ENCODE measurements around the gene TRABD2B. TPM values are rescaled to one million over a fixed set of nuclear protein-coding genes. Genes with fewer than 3 reads are reported as not detected.
A peak's percentile ranks its signal among the peaks of the same experiment; 100 is the strongest.

TRABD2B gene
- total RNA-seq, 4 donors from 2014 or later, result 0.83 to 2.6 (median 1.9) TPM

- Histone ChIP-seq H3K4me1 (no peaks in the 10 kb centered on the region), H3K27ac (no peak overlapping the region), H3K27me3 (no peaks in the 10 kb centered on the region), H3K9me3 (no peaks in the 10 kb centered on the region), H3K4me3 (no peak overlapping the region), H3K36me3 (no peaks in the 10 kb centered on the region)
- TF ChIP-seq POLR2AphosphoS5 (IDR thresholded peaks at IDR 0.05) (no peak), EP300 (IDR thresholded peaks at IDR 0.05) (no peak), CTCF (IDR thresholded peaks at IDR 0.05) (no peak), POLR2A (IDR thresholded peaks at IDR 0.05) (no peak)
- DNase-seq (ENCODE audit: low spot score in 2 of 2), result peak in 1 of 2 donors; percentile 26
- WGBS, result 94% methylated on average over 9 of the region's 9 CpGs
Observed at GRCh38 chr1:48026701-48027532, 29.7 kb upstream of the TRABD2B start.

- Histone ChIP-seq H3K4me3 (no peak overlapping the region), H3K27me3 (no peaks in the 10 kb centered on the region), H3K9me3 (no peaks in the 10 kb centered on the region), H3K4me1 (no peaks in the 10 kb centered on the region), H3K36me3 (no peaks in the 10 kb centered on the region), H3K27ac (no peak overlapping the region)
- WGBS, result 67% methylated on average over 2 of the region's 2 CpGs
- peak in 1 of 2 donors; percentile 7 for DNase-seq (ENCODE audit: low spot score in 2 of 2)
- TF ChIP-seq POLR2A (IDR thresholded peaks at IDR 0.05) (no peak), POLR2AphosphoS5 (IDR thresholded peaks at IDR 0.05) (no peak), CTCF (IDR thresholded peaks at IDR 0.05) (no peak), EP300 (IDR thresholded peaks at IDR 0.05) (no peak)
Observed at GRCh38 chr1:48026275-48026674, 29.1 kb upstream of the TRABD2B start.

- no peak for TF ChIP-seq EP300 (IDR thresholded peaks at IDR 0.05)
- no peak for TF ChIP-seq POLR2AphosphoS5 (IDR thresholded peaks at IDR 0.05)
- TF ChIP-seq CTCF (IDR thresholded peaks at IDR 0.05), result no peak
- TF ChIP-seq POLR2A (IDR thresholded peaks at IDR 0.05), result no peak
- no peak overlapping the region for H3K4me3 ChIP-seq
- no peak overlapping the region for H3K27ac ChIP-seq
- H3K36me3 ChIP-seq, result no peaks in the 10 kb centered on the region
- DNase-seq (ENCODE audit: low spot score in 2 of 2), result peak in 1 of 2 donors; percentile 47
- peaks cover 6% of the 10 kb centered on the region for H3K4me1 ChIP-seq
- no peaks in the 10 kb centered on the region for H3K27me3 ChIP-seq
- no peaks in the 10 kb centered on the region for H3K9me3 ChIP-seq
Observed at GRCh38 chr1:48025076-48025475, 27.9 kb upstream of the TRABD2B start.

GRCh38 chr1:48023488-48023887 lies 26.3 kb upstream of the TRABD2B start:
- TF ChIP-seq CTCF (IDR thresholded peaks at IDR 0.05) (no peak), EP300 (IDR thresholded peaks at IDR 0.05) (no peak), POLR2A (IDR thresholded peaks at IDR 0.05) (no peak), POLR2AphosphoS5 (IDR thresholded peaks at IDR 0.05) (no peak)
- peak in 1 of 2 donors; percentile 47 for DNase-seq (ENCODE audit: low spot score in 2 of 2)
- no peaks in the 10 kb centered on the region for H3K9me3 ChIP-seq
- H3K27me3 ChIP-seq, result no peaks in the 10 kb centered on the region
- H3K27ac ChIP-seq, result no peak overlapping the region
- WGBS, result 93% methylated on average over 6 of the region's 6 CpGs
- H3K4me1 ChIP-seq, result peaks cover 19% of the 10 kb centered on the region
- H3K4me3 ChIP-seq, result no peak overlapping the region
- H3K36me3 ChIP-seq, result no peaks in the 10 kb centered on the region

GRCh38 chr1:48022306-48022705 lies 25.1 kb upstream of the TRABD2B start:
- peak in 1 of 2 donors; percentile 13 for DNase-seq (ENCODE audit: low spot score in 2 of 2)
- Histone ChIP-seq H3K9me3 (no peaks in the 10 kb centered on the region), H3K27ac (no peak overlapping the region), H3K27me3 (no peaks in the 10 kb centered on the region), H3K4me3 (no peak overlapping the region), H3K36me3 (no peaks in the 10 kb centered on the region), H3K4me1 (peaks cover 27% of the 10 kb centered on the region)
- WGBS, result 84% methylated on average over 3 of the region's 3 CpGs
- TF ChIP-seq EP300 (IDR thresholded peaks at IDR 0.05), result no peak
